ENCODE results near the gene ACVR2B. TPM values are rescaled to one million over a fixed set of nuclear protein-coding genes. Genes with fewer than 3 reads are reported as not detected.
"Not testable (repeated sequence)": the region's sequence is repeated elsewhere in the genome, so short reads cannot be mapped to it uniquely, and the experiment has no call there.

ACVR2B gene
- total RNA-seq, 4 donors from 2014 or later = 8.7 to 15.3 (median 12.6) TPM

- H3K4me1 ChIP-seq, H3K27ac ChIP-seq, H3K27me3 ChIP-seq, H3K36me3 ChIP-seq, H3K4me3 ChIP-seq: not testable (repeated sequence)
- H3K9me3 ChIP-seq = peaks cover 0 to 42% (median 3%) of the 10 kb centered on the region in 4 donors
- 54 to 56% methylated on average over 5 of the region's 5 CpGs for WGBS, 2 donors
- DNase-seq (ENCODE audit: low spot score in 2 of 2) = peak in 1 of 2 donors; percentile 50
Observed at GRCh38 chr3:38438436-38439069, 15.1 kb upstream of the ACVR2B start.

GRCh38 chr3:38443205-38443604, 10.5 kb upstream of the ACVR2B start:
- not testable (repeated sequence) for H3K27me3 ChIP-seq; H3K4me3 ChIP-seq; H3K4me1 ChIP-seq; H3K36me3 ChIP-seq; H3K27ac ChIP-seq; DNase-seq (ENCODE audit: low spot score in 2 of 2)
- H3K9me3 ChIP-seq = peaks cover 0 to 11% (median 0%) of the 10 kb centered on the region in 4 donors
- 41 to 57% methylated on average over 2 to 4 of the region's 4 CpGs for WGBS, 2 donors

GRCh38 chr3:38446085-38446686, 7.5 kb upstream of the ACVR2B start:
- no peaks in the 10 kb centered on the region for H3K4me1 ChIP-seq
- no peaks in the 10 kb centered on the region for H3K9me3 ChIP-seq
- H3K27me3 ChIP-seq = no peaks in the 10 kb centered on the region
- WGBS, 2 donors = 69 to 73% methylated on average over 2 of the region's 2 CpGs
- no peaks in the 10 kb centered on the region for H3K36me3 ChIP-seq
- TF ChIP-seq CTCF (IDR thresholded peaks at IDR 0.05) (no peak), EP300 (IDR thresholded peaks at IDR 0.05) (no peak), POLR2A (IDR thresholded peaks at IDR 0.05) (no peak)
- no peak overlapping the region for H3K4me3 ChIP-seq
- H3K27ac ChIP-seq = no peak overlapping the region
- no peak for DNase-seq (ENCODE audit: low spot score in 2 of 2)

- Histone ChIP-seq H3K4me3 (no peak overlapping the region), H3K4me1 (no peaks in the 10 kb centered on the region), H3K27ac (no peak overlapping the region), H3K36me3 (no peaks in the 10 kb centered on the region), H3K9me3 (no peaks in the 10 kb centered on the region), H3K27me3 (no peaks in the 10 kb centered on the region)
- TF ChIP-seq POLR2A (IDR thresholded peaks at IDR 0.05) (no peak), EP300 (IDR thresholded peaks at IDR 0.05) (no peak), CTCF (IDR thresholded peaks at IDR 0.05) (no peak)
- DNase-seq (ENCODE audit: low spot score in 2 of 2) = no peak
Observed at GRCh38 chr3:38446812-38447211, 6.9 kb upstream of the ACVR2B start.

GRCh38 chr3:38450853-38451252, 2.8 kb upstream of the ACVR2B start:
- H3K27me3 ChIP-seq = no peaks in the 10 kb centered on the region
- no peak overlapping the region for H3K27ac ChIP-seq
- no peak for DNase-seq (ENCODE audit: low spot score in 2 of 2)
- no peak for TF ChIP-seq EP300 (IDR thresholded peaks at IDR 0.05)
- TF ChIP-seq POLR2A (IDR thresholded peaks at IDR 0.05) = no peak
- no peak for TF ChIP-seq CTCF (IDR thresholded peaks at IDR 0.05)
- H3K4me1 ChIP-seq = peaks cover 0 to 13% (median 3%) of the 10 kb centered on the region in 4 donors
- WGBS, 2 donors = 93 to 99% methylated on average over 3 of the region's 3 CpGs
- no peaks in the 10 kb centered on the region for H3K36me3 ChIP-seq
- no peak overlapping the region for H3K4me3 ChIP-seq
- H3K9me3 ChIP-seq = no peaks in the 10 kb centered on the region

- Histone ChIP-seq H3K27me3 (no peaks in the 10 kb centered on the region), H3K4me1 (peaks cover 0 to 43% (median 15%) of the 10 kb centered on the region in 4 donors), H3K27ac (peak overlapping the region; percentile 81 to 95 (median 85)), H3K9me3 (no peaks in the 10 kb centered on the region), H3K36me3 (no peaks in the 10 kb centered on the region), H3K4me3 (peak overlapping the region; percentile 78 to 97 (median 89))
- DNase-seq (ENCODE audit: low spot score in 2 of 2) = no peak
- WGBS, 2 donors = 0% methylated on average over 6 of the region's 36 CpGs; no CpG with 5 or more reads in 1 of the 2 donors
- TF ChIP-seq CTCF (IDR thresholded peaks at IDR 0.05) (no peak), EP300 (IDR thresholded peaks at IDR 0.05) (no peak)
Observed at GRCh38 chr3:38453913-38454177, 155 bp downstream of the ACVR2B start.
